K562 (cell line): ENCODE data around the gene CCDC9. TPM values are rescaled to one million over a fixed set of nuclear protein-coding genes. Genes with fewer than 3 reads are reported as not detected.

Source experiments
- ARID1B ChIP-seq: fragments of 450-650 bp; IDR thresholded peaks from 2 replicates; pipeline ENCODE4 v1.6.1; 2016; ENCODE audit warnings: antibody characterized with exemption, mild to moderate bottlenecking, inconsistent platforms
- ARNT ChIP-seq, 2 experiments: fragments of 450-650 bp; IDR thresholded peaks; 2 replicates each; pipeline ENCODE4 v1.6.1; 2016; ENCODE audit warnings: mild to moderate bottlenecking in 1 of 2
- BCLAF1 ChIP-seq, 2 experiments: fragments of 450-650 bp in 1 of 2; IDR thresholded peaks; 2 replicates each; pipeline ENCODE4 v1.6.1; 2011 to 2017; ENCODE audit warnings: low read depth in 2 of 2, antibody characterized with exemption in 1 of 2, borderline replicate concordance in 1 of 2, low read length in 1 of 2, mild to moderate bottlenecking in 1 of 2, mixed read lengths in 1 of 2; ENCODE audit not compliant: control insufficient read depth in 1 of 2
- CBX1 ChIP-seq: sonication (generic); IDR thresholded peaks from 2 replicates; pipeline ENCODE4 v1.6.1; 2016; ENCODE audit warnings: antibody characterized with exemption, low read depth, mild to moderate bottlenecking
- COPS2 ChIP-seq: fragments of 450-650 bp; conservative IDR thresholded peaks from 2 replicates; pipeline ENCODE4 v1.6.1; 2016; ENCODE audit warnings: mild to moderate bottlenecking, moderate library complexity
- DPF2 ChIP-seq: fragments of 450-650 bp; IDR thresholded peaks from 2 replicates; pipeline ENCODE4 v1.6.1; 2016
- EGR1 ChIP-seq: fragments of 450-650 bp; conservative IDR thresholded peaks from 2 replicates; pipeline ENCODE4 v1.6.1; 2017; ENCODE audit warnings: mild to moderate bottlenecking
- ELF2 ChIP-seq: fragments of 250-450 bp; sonication (Bioruptor Pico); IDR thresholded peaks from 2 replicates; pipeline ENCODE4 v1.5.0; 2021; ENCODE audit warnings: mild to moderate bottlenecking
- HCFC1 ChIP-seq: IDR thresholded peaks from 2 replicates; pipeline ENCODE4 v1.6.1; 2012; ENCODE audit warnings: low read depth, low read length, improper control_type of control experiment
- JUND ChIP-seq, 2 experiments: IDR thresholded peaks; 2 replicates in 1 of 2; 3 replicates in 1 of 2; pipeline ENCODE4 v1.6.1; 2011; ENCODE audit warnings: borderline replicate concordance in 2 of 2, low read depth in 2 of 2, low read length in 2 of 2, improper control_type of control experiment in 1 of 2, missing biosample characterization in 1 of 2, missing genetic modification characterization in 1 of 2, missing genetic modification reagents in 1 of 2
- MTA3 ChIP-seq: fragments of 450-650 bp; formaldehyde crosslinking; IDR thresholded peaks from 2 replicates; pipeline ENCODE4 v1.6.1; 2017; ENCODE audit warnings: mild to moderate bottlenecking, borderline replicate concordance
- NCOA1 ChIP-seq: fragments of 450-650 bp; IDR thresholded peaks from 2 replicates; pipeline ENCODE4 v1.6.1; 2016; ENCODE audit warnings: low read depth
- NEUROD1 ChIP-seq: fragments of 150-350 bp; IDR thresholded peaks from 2 replicates; pipeline ENCODE4 v1.6.1; 2014; ENCODE audit warnings: borderline replicate concordance, low read length, low read depth; ENCODE audit not compliant: partially characterized antibody
- RB1 ChIP-seq: fragments of 450-650 bp; IDR thresholded peaks from 2 replicates; pipeline ENCODE4 v1.6.1; 2017; ENCODE audit warnings: low read depth, mild to moderate bottlenecking
- SETDB1 ChIP-seq: IDR thresholded peaks from one replicate; pipeline ENCODE4 v1.6.1; 2012; ENCODE audit warnings: low read length, control low read depth, inconsistent platforms
- SIN3A ChIP-seq, 2 experiments: fragments of 150-350 bp in 1 of 2; IDR thresholded peaks; 2 replicates each; pipeline ENCODE4 v1.6.1; 2011 to 2016; ENCODE audit warnings: borderline replicate concordance in 2 of 2, low read depth in 2 of 2, low read length in 2 of 2, mild to moderate bottlenecking in 2 of 2, moderate library complexity in 2 of 2; ENCODE audit not compliant: control insufficient read depth in 1 of 2
- SOX6 ChIP-seq: fragments of 450-650 bp; IDR thresholded peaks from 2 replicates; pipeline ENCODE4 v1.6.1; 2014; ENCODE audit warnings: mild to moderate bottlenecking
- SRF ChIP-seq, 2 experiments: fragments of 250-450, 450-650 bp in 1 of 2; sonication (Bioruptor Pico) in 1 of 2; sonication (generic) in 1 of 2; formaldehyde crosslinking; IDR thresholded peaks; 2 replicates each; pipeline versions ENCODE4 v1.5.0 to v1.5.1; 2020 to 2022; ENCODE audit warnings: mild to moderate bottlenecking in 1 of 2, missing genetic modification reagents in 1 of 2
- TAF7 ChIP-seq: fragments of 450-650 bp; IDR thresholded peaks from 2 replicates; pipeline ENCODE4 v1.6.1; 2016; ENCODE audit warnings: missing genetic modification characterization, missing compliant biosample characterization
- THRAP3 ChIP-seq: fragments of 450-650 bp; IDR thresholded peaks from 2 replicates; pipeline ENCODE4 v1.6.1; 2016; ENCODE audit warnings: mild to moderate bottlenecking, inconsistent platforms, borderline replicate concordance
- ZNF75A ChIP-seq: fragments of 450-650 bp; formaldehyde crosslinking; IDR thresholded peaks from 2 replicates; pipeline ENCODE4 v1.4.0; 2020; ENCODE audit warnings: mild to moderate bottlenecking
- polyA plus RNA-seq, 8 experiments: library from polyadenylated mRNA; depleted of rRNA in 4 of 8; stranded (reverse) in 5 of 8; unstranded in 3 of 8; fragments of >200 nt; fragmentation: Nextera tagmentation in 2 of 8; fragmentation: Illumina TruSeq in 1 of 8; extraction: Ambion mirVana in 2 of 8; extraction: Trizol in 1 of 8; gene quantifications; 2 replicates each; pipeline versions ENCODE4 v1.2.1 to v1.2.3, GENCODE V29; 2011 to 2014; ENCODE audit warnings: inconsistent platforms in 1 of 8, missing spikeins in 1 of 8
- total RNA-seq, 7 experiments: library from RNA; depleted of rRNA in 6 of 7; stranded (reverse); fragments of >200 nt in 6 of 7; fragmentation: Illumina TruSeq in 2 of 7; extraction: Trizol in 2 of 7; gene quantifications; 2 replicates each; pipeline versions ENCODE4 v1.2.1 to v1.2.3, GENCODE V29; 2011 to 2021; ENCODE audit warnings: low replicate concordance in 1 of 7
- TF ChIP-seq, protein P1 (sequence below): sonication (generic); formaldehyde crosslinking; IDR thresholded peaks from 2 replicates; pipeline ENCODE4 v1.8.0; 2022; ENCODE audit warnings: mild to moderate bottlenecking, missing genetic modification reagents
- TF ChIP-seq, protein P2 (sequence below): fragments of 250-450 bp; sonication (Bioruptor Pico); IDR thresholded peaks from 2 replicates; pipeline ENCODE4 v1.8.0; 2021; ENCODE audit warnings: mild to moderate bottlenecking, moderate library complexity

Gene CCDC9
- total and polyA plus RNA-seq, 9 of the 15 experiments (the other 6 are each of a cell fraction or from before 2014, with no cell fraction given), result 0.23 to 38.6 (median 8.4) TPM

DNA sequence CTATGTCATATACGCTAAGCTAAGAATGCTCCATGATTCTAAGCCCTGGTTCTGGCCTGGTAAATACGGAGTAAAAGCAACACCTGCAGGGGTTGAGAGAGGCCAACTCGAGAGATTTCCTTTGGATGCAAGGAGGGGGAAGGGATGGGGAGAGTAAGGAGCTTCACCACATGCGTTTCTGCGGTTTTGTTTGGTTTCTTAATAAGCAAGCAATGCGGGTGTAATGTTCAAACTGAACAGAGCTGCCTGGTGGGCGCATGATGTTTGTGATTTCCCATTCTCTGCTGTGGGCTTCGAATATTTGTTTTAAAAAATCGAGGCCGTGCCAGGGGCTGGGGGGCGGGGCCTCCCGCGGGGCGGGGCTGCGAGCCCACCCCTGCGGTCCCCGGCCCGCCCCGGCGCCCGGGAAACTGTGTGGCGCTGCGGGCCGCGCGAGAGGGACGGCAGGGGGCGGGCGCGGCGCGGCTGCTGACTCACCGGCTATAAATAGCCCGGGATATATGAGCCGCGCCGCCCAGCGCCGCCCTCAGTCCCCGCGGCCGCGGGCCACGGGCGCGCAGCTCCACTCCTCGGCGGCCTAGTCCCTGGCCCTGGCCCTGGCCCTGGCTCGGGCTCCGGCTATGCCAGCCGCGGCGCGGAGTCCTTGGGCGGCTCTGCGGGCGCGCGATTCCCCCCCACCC, 30.4 kb upstream of the CCDC9 start (continued):
- TF ChIP-seq ELF2 (CRISPR knock-in tag) (no peak; the same call in 1 of the 2 replicates), DPF2 (peak; percentile 2; the same call in 1 of the 2 replicates), COPS2 (no peak), ZNF75A (CRISPR knock-in tag) (peak; percentile 34; the same call in 1 of the 2 replicates), SETDB1 (no peak), SRF (CRISPR knock-in tag; IDR thresholded peaks at IDR 0.05) (no peak), MTA3 (peak; percentile 98), CBX1 (peak; percentile 99), NEUROD1 (peak; percentile 68), ARID1B (no peak), ARNT (IDR thresholded peaks at IDR 0.05) (0 out of 4 replicates have a peak, but pooled peaks of 1 of the 2 experiments have one; percentile 37), RB1 (peak; percentile 90; the same call in 1 of the 2 replicates), SOX6 (no peak), JUND (IDR thresholded peaks at IDR 0.05; ENCODE audit: borderline replicate concordance, low read depth, low read length) (peak; percentile 94), JUND (tag; IDR thresholded peaks at IDR 0.05; ENCODE audit: borderline replicate concordance, low read depth, low read length) (peak; percentile 59; the same call in 1 of the 3 replicates), HCFC1 (peak; percentile 43), BCLAF1 (IDR thresholded peaks at IDR 0.05; ENCODE audit: borderline replicate concordance in 1 of 2, control insufficient read depth in 1 of 2, low read depth in 2 of 2, low read length in 1 of 2) (no peak; a peak in 1 of 4 replicates), THRAP3 (no peak), NCOA1 (no peak; the same call in 1 of the 2 replicates), SIN3A (IDR thresholded peaks at IDR 0.05; ENCODE audit: borderline replicate concordance in 2 of 2, control insufficient read depth in 1 of 2, low read depth in 2 of 2, low read length in 2 of 2) (peak; percentile 34 to 46; a peak in 1 of 4 replicates), EGR1 (no peak), TAF7 (tag) (no peak; the same call in 1 of the 2 replicates)
- TF ChIP-seq, protein P1, sequence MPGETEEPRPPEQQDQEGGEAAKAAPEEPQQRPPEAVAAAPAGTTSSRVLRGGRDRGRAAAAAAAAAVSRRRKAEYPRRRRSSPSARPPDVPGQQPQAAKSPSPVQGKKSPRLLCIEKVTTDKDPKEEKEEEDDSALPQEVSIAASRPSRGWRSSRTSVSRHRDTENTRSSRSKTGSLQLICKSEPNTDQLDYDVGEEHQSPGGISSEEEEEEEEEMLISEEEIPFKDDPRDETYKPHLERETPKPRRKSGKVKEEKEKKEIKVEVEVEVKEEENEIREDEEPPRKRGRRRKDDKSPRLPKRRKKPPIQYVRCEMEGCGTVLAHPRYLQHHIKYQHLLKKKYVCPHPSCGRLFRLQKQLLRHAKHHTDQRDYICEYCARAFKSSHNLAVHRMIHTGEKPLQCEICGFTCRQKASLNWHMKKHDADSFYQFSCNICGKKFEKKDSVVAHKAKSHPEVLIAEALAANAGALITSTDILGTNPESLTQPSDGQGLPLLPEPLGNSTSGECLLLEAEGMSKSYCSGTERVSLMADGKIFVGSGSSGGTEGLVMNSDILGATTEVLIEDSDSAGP, result no peak
- TF ChIP-seq, protein P2, sequence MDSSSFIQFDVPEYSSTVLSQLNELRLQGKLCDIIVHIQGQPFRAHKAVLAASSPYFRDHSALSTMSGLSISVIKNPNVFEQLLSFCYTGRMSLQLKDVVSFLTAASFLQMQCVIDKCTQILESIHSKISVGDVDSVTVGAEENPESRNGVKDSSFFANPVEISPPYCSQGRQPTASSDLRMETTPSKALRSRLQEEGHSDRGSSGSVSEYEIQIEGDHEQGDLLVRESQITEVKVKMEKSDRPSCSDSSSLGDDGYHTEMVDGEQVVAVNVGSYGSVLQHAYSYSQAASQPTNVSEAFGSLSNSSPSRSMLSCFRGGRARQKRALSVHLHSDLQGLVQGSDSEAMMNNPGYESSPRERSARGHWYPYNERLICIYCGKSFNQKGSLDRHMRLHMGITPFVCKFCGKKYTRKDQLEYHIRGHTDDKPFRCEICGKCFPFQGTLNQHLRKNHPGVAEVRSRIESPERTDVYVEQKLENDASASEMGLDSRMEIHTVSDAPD (CRISPR knock-in tag), result 0 out of 2 replicates have a peak, but pooled peaks have one; percentile 32
